CD4-positive, alpha-beta T cell treated with Interleukin-4 for 1 hour (primary cell): Measurements from ENCODE around the gene COL27A1.
"Not testable (repeated sequence)": the region's sequence is repeated elsewhere in the genome, so short reads cannot be mapped to it uniquely, and the experiment has no call there.

Experiments
- DNase-seq, 2 donors: peaks; one replicate each; pipeline ENCODE4 v3.0.0-alpha.2; 2020 to 2022

COL27A1 gene

GRCh38 chr9:114310471-114311450 lies 155.4 kb downstream of the COL27A1 start:
- DNase-seq: peak in 1 of 2 donors; percentile 9

- DNase-seq: no peak
Measured at GRCh38 chr9:114311571-114312512, 156.5 kb downstream of the COL27A1 start.

GRCh38 chr9:114312513-114312875 lies 157.2 kb downstream of the COL27A1 start:
- peak in 1 of 2 donors; percentile 1 for DNase-seq

- no peak for DNase-seq
Measured at GRCh38 chr9:114313186-114313585, 157.8 kb downstream of the COL27A1 start.

- peak in 1 of 2 donors; percentile 3 for DNase-seq
Measured at GRCh38 chr9:114314256-114314867, 159.0 kb downstream of the COL27A1 start.

GRCh38 chr9:114314881-114315722 lies 159.8 kb downstream of the COL27A1 start:
- DNase-seq: peak in 1 of 2 donors; percentile 6

GRCh38 chr9:114315723-114316363 lies 160.5 kb downstream of the COL27A1 start:
- DNase-seq: peak in 1 of 2 donors; percentile 9

GRCh38 chr9:114316605-114317230 lies 161.4 kb downstream of the COL27A1 start:
- DNase-seq: peak in 1 of 2 donors; percentile 2

GRCh38 chr9:114317665-114318357 lies 162.5 kb downstream of the COL27A1 start:
- DNase-seq: peak in 1 of 2 donors; percentile 6

- DNase-seq: peak in 1 of 2 donors; percentile 5
Measured at GRCh38 chr9:114318416-114318815, 163.1 kb downstream of the COL27A1 start.

- DNase-seq: peak in 1 of 2 donors; percentile 1
Measured at GRCh38 chr9:114319147-114319546, 163.8 kb downstream of the COL27A1 start.

- DNase-seq: not testable (repeated sequence)
Measured at GRCh38 chr9:114320710-114321109, 165.4 kb downstream of the COL27A1 start.

- no peak for DNase-seq
Measured at GRCh38 chr9:114321759-114322158, 166.4 kb downstream of the COL27A1 start.

- DNase-seq: not testable (repeated sequence)
Measured at GRCh38 chr9:114322160-114322818, 167.0 kb downstream of the COL27A1 start.

GRCh38 chr9:114322831-114323531 lies 167.6 kb downstream of the COL27A1 start, which contains the start of gene ORM1:
TSS of gene ORM1 (plus strand) at chr9:114323098. CDS start at chr9:114323134, 36 bp downstream.
- DNase-seq: not testable (repeated sequence)

- not testable (repeated sequence) for DNase-seq
Measured at GRCh38 chr9:114323849-114324248, 168.5 kb downstream of the COL27A1 start.

- DNase-seq: no peak
Measured at GRCh38 chr9:114324492-114324891, 169.2 kb downstream of the COL27A1 start.

GRCh38 chr9:114324965-114325364 lies 169.6 kb downstream of the COL27A1 start:
- not testable (repeated sequence) for DNase-seq
